Hepatocyte (in vitro differentiated cells): Measurements from ENCODE around the gene TESK2. TPM values are rescaled to one million over a fixed set of nuclear protein-coding genes. Genes with fewer than 3 reads are reported as not detected.
"Not testable (repeated sequence)": the region's sequence is repeated elsewhere in the genome, so short reads cannot be mapped to it uniquely, and the experiment has no call there.

ENCODE experiments used
- DNase-seq: peaks from one replicate; pipeline ENCODE4 v3.0.0-alpha.2; 2016; ENCODE audit warnings: low spot score
- H2AFZ ChIP-seq: fragments of 200-600 bp; sonication (generic); 2 replicates; pipeline ENCODE4 v1.6.0; 2016; ENCODE audit warnings: antibody characterized with exemption, mild to moderate bottlenecking
- H3K27ac ChIP-seq: fragments of 200-600 bp; sonication (generic); 2 replicates; pipeline ENCODE4 v1.5.1; 2016; ENCODE audit warnings: mild to moderate bottlenecking
- H3K27me3 ChIP-seq: fragments of 200-600 bp; sonication (generic); 2 replicates; pipeline ENCODE4 v1.6.1; 2016
- H3K36me3 ChIP-seq: fragments of 200-600 bp; sonication (generic); replicated peaks from 2 replicates; pipeline ENCODE4 v1.5.1; 2016; ENCODE audit warnings: low read depth; ENCODE audit not compliant: insufficient read depth
- H3K4me1 ChIP-seq: fragments of 200-600 bp; sonication (generic); 2 replicates; pipeline ENCODE4 v1.5.1; 2016; ENCODE audit warnings: mild to moderate bottlenecking, moderate library complexity; ENCODE audit not compliant: insufficient read depth
- H3K4me2 ChIP-seq: fragments of 200-600 bp; sonication (generic); 2 replicates; pipeline ENCODE4 v1.6.0; 2016
- H3K4me3 ChIP-seq: fragments of 200-600 bp; sonication (generic); 2 replicates; pipeline ENCODE4 v1.5.1; 2016; ENCODE audit warnings: mild to moderate bottlenecking
- H3K79me2 ChIP-seq: fragments of 200-600 bp; sonication (generic); 2 replicates; pipeline ENCODE4 v1.6.0; 2017; ENCODE audit warnings: mild to moderate bottlenecking
- H3K9me2 ChIP-seq: fragments of 200-600 bp; sonication (generic); replicated peaks from 2 replicates; pipeline ENCODE4 v1.6.0; 2017; ENCODE audit warnings: mild to moderate bottlenecking; ENCODE audit not compliant: insufficient read depth
- H3K9me3 ChIP-seq: fragments of 200-600 bp; sonication (generic); 2 replicates; pipeline ENCODE4 v1.5.1; 2016; ENCODE audit warnings: low read depth, mild to moderate bottlenecking
- H4K20me1 ChIP-seq: fragments of 200-600 bp; sonication (generic); 2 replicates; pipeline ENCODE4 v1.6.0; 2016; ENCODE audit warnings: mild to moderate bottlenecking; ENCODE audit not compliant: insufficient read depth, poor library complexity, severe bottlenecking
- CTCF ChIP-seq: fragments of 200-600 bp; sonication (generic); IDR thresholded peaks from 2 replicates; pipeline ENCODE4 v1.5.1; 2016; ENCODE audit warnings: antibody characterized with exemption, mild to moderate bottlenecking; ENCODE audit not compliant: poor library complexity
- EZH2 ChIP-seq: fragments of 200-600 bp; sonication (generic); IDR thresholded peaks from 2 replicates; pipeline ENCODE4 v1.6.1; 2016; ENCODE audit warnings: antibody characterized with exemption, mild to moderate bottlenecking, borderline replicate concordance
- EZH2phosphoT487 ChIP-seq: fragments of 200-600 bp; sonication (generic); IDR thresholded peaks from one replicate; pipeline ENCODE4 v1.6.1; 2018; ENCODE audit warnings: antibody characterized with exemption, mild to moderate bottlenecking, low read depth, moderate library complexity; ENCODE audit not compliant: unreplicated experiment, severe bottlenecking
- WGBS: methylation state at CpG from one replicate; pipeline ENCODE4 v1.1.6; 2016; ENCODE audit warnings: low lambda C conversion rate; ENCODE audit errors: missing lambda C conversion rate; 5-methylcytosine and 5-hydroxymethylcytosine counted together
- polyA plus RNA-seq: library from polyadenylated mRNA; unstranded; fragments of >200 nt; fragmentation: Nextera tagmentation; extraction: Ambion mirVana; gene quantifications from 2 replicates; pipeline ENCODE4 v1.2.1, GENCODE V29; 2016
- total RNA-seq: library from RNA; depleted of rRNA; stranded (reverse); fragments of >200 nt; gene quantifications from 2 replicates; pipeline ENCODE4 v1.2.3, GENCODE V29; 2014

The TESK2 gene
- total and polyA plus RNA-seq, 2 experiments from 2014 or later = 6.2 to 8.6 TPM

- Histone ChIP-seq H3K4me3 (peak overlapping the region; percentile 38), H2AFZ (peak overlapping the region; percentile 73), H3K79me2 (peaks cover 34% of the 10 kb centered on the region), H3K4me1 (peaks cover 7% of the 10 kb centered on the region), H4K20me1 (peaks cover 21% of the 10 kb centered on the region), H3K27ac (peak overlapping the region; percentile 90), H3K4me2 (peak overlapping the region; percentile 75), H3K27me3 (no peaks in the 10 kb centered on the region), H3K36me3 (no peaks in the 10 kb centered on the region), H3K9me3 (no peaks in the 10 kb centered on the region), H3K9me2 (no peaks in the 10 kb centered on the region)
- DNase-seq = no peak
- 75% methylated on average over 21 of the region's 21 CpGs for WGBS
- TF ChIP-seq EZH2 (no peak), EZH2phosphoT487 (no peak), CTCF (no peak)
These were observed 31.6 kb upstream of the TESK2 start for GRCh38 chr1:45522324-45523104.

- H3K4me1 ChIP-seq = peaks cover 7% of the 10 kb centered on the region
- H2AFZ ChIP-seq = peak within 1 kb of the TSS; percentile 73
- peak within 1 kb of the TSS; percentile 99 for H3K4me3 ChIP-seq
- peak within 1 kb of the TSS; percentile 90 for H3K27ac ChIP-seq
- H3K36me3 ChIP-seq = no peaks in the 10 kb centered on the region
- H3K9me3 ChIP-seq = no peaks in the 10 kb centered on the region
- 1% methylated on average over 60 of the region's 72 CpGs for WGBS
- H3K9me2 ChIP-seq = no peaks in the 10 kb centered on the region
- peaks cover 21% of the 10 kb centered on the region for H4K20me1 ChIP-seq
- H3K79me2 ChIP-seq = peaks cover 38% of the 10 kb centered on the region
- no peaks in the 10 kb centered on the region for H3K27me3 ChIP-seq
- peak within 1 kb of the TSS; percentile 75 for H3K4me2 ChIP-seq
- peak; percentile 97 for DNase-seq
- TF ChIP-seq EZH2 (no peak), EZH2phosphoT487 (no peak), CTCF (no peak)
These were observed 30.7 kb upstream of the TESK2 start, which contains the start of gene PRDX1 for GRCh38 chr1:45521413-45522323. Gene PRDX1 (minus strand): TSS chr1:45521884. CDS start chr1:45519043, 2,841 bp downstream.

- 78% methylated on average over 13 of the region's 16 CpGs for WGBS
- not testable (repeated sequence) for H2AFZ ChIP-seq, H3K27ac ChIP-seq, H3K9me3 ChIP-seq, H3K9me2 ChIP-seq, H3K36me3 ChIP-seq, DNase-seq, H3K27me3 ChIP-seq, H3K4me3 ChIP-seq
- H4K20me1 ChIP-seq = peaks cover 21% of the 10 kb centered on the region
- H3K4me1 ChIP-seq = peaks cover 17% of the 10 kb centered on the region
- peak overlapping the region; percentile 75 for H3K4me2 ChIP-seq
- H3K79me2 ChIP-seq = peaks cover 43% of the 10 kb centered on the region
These were observed 28.8 kb upstream of the TESK2 start for GRCh38 chr1:45519774-45520173.

- Histone ChIP-seq H3K4me2 (peak overlapping the region; percentile 75), H3K36me3 (no peaks in the 10 kb centered on the region), H4K20me1 (peaks cover 21% of the 10 kb centered on the region), H3K27ac (no peak overlapping the region), H3K79me2 (peaks cover 43% of the 10 kb centered on the region), H3K4me3 (no peak overlapping the region), H2AFZ (no peak overlapping the region), H3K9me3 (no peaks in the 10 kb centered on the region), H3K4me1 (peaks cover 26% of the 10 kb centered on the region), H3K27me3 (no peaks in the 10 kb centered on the region), H3K9me2 (no peaks in the 10 kb centered on the region)
- 36% methylated on average over 1 of the region's 1 CpG for WGBS
- TF ChIP-seq EZH2 (no peak), CTCF (no peak), EZH2phosphoT487 (no peak)
- DNase-seq = no peak
These were observed 27.9 kb upstream of the TESK2 start for GRCh38 chr1:45518910-45519309.

GRCh38 chr1:45518366-45518765 is 27.4 kb upstream of the TESK2 start:
- H3K79me2 ChIP-seq = peaks cover 43% of the 10 kb centered on the region
- peaks cover 21% of the 10 kb centered on the region for H4K20me1 ChIP-seq
- WGBS = 97% methylated on average over 4 of the region's 4 CpGs

More at GRCh38 chr1:45518366-45518765, 27.4 kb upstream of the TESK2 start:
- not testable (repeated sequence) for H3K9me3 ChIP-seq, H3K4me3 ChIP-seq, H2AFZ ChIP-seq, H3K27ac ChIP-seq, H3K9me2 ChIP-seq, H3K27me3 ChIP-seq, H3K36me3 ChIP-seq, DNase-seq
- peak overlapping the region; percentile 75 for H3K4me2 ChIP-seq
- H3K4me1 ChIP-seq = peaks cover 29% of the 10 kb centered on the region
